LHCN-M2 (cell line): ENCODE results near the gene IBTK. TPM values are rescaled to one million over a fixed set of nuclear protein-coding genes. Genes with fewer than 3 reads are reported as not detected.
"Not testable (repeated sequence)": the region's sequence is repeated elsewhere in the genome, so short reads cannot be mapped to it uniquely, and the experiment has no call there.

Experiments used
- DNase-seq: peaks from one replicate; pipeline ENCODE4 v3.0.0-alpha.2; 2012; ENCODE audit warnings: low read depth
- total RNA-seq: library from RNA; depleted of rRNA; stranded (reverse); fragments of >200 nt; gene quantifications from 2 replicates; pipeline ENCODE4 v1.2.3, GENCODE V29; 2014

Gene IBTK
- total RNA-seq, 1 experiment from 2014 or later: 35.8 TPM

GRCh38 chr6:82248273-82248735 is 760 bp upstream of the IBTK start:
- DNase-seq: peak; percentile 6

- DNase-seq: peak; percentile 59
These were observed 591 bp downstream of the IBTK start for GRCh38 chr6:82246802-82247504.

- no peak for DNase-seq
These were observed 1.2 kb downstream of the IBTK start for GRCh38 chr6:82246370-82246769.

DNA sequence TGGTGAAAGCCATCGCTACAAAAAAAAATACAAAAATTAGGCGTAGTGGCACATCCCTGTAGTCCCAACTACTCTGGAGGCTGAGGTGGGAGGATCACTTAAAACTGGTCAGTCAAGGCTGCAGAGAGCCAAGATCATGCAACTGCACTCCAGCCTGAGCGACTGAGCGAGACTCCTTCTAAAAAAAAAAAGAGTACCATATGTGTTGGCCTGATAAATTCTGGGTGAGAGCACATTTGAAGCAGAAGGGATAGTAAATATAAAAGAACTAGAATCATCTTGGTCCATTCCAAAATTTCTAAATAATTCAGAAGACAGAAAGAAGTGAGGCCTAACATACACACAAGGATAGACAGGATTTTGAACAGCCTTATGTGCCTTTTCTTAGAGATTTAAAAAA is 2.2 kb downstream of the IBTK start:
- DNase-seq: no peak

DNA sequence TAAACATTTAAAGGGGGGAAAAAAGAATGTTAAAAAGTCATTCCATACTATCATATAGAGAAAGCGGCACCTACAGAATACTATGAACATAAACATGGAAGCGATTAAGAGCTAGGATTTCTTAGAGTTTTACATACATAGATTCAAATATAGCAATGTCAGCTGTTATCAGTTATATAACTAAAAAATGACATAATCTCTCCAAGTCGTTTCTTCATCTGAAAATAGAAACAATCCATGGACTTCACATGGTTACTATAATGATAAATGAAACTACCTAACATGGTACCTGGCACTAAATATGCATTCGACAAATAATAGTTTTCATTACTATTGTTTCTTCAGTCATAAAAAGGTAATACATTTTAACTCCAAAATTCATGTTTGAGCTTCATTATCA is 3.7 kb downstream of the IBTK start:
- DNase-seq: no peak

DNA sequence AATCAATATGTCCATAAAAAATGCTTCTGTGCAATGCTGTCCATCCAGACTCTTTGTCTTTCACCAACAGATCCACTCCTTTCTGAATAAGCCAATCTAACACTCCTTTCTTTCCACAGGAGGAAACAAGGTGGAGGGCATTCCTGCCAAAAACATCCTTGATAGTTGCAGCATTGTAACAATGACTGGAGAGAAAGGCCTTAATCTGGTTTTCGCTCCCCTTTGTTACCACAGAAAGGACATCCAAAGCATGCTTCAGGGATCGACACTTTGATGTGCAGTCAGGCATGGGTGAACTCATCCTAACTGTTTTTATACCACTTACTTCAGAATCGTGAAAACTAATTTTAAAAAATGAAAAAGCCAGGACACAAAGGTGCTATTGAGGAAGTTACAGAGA is 7.4 kb downstream of the IBTK start:
- DNase-seq: no peak

DNA sequence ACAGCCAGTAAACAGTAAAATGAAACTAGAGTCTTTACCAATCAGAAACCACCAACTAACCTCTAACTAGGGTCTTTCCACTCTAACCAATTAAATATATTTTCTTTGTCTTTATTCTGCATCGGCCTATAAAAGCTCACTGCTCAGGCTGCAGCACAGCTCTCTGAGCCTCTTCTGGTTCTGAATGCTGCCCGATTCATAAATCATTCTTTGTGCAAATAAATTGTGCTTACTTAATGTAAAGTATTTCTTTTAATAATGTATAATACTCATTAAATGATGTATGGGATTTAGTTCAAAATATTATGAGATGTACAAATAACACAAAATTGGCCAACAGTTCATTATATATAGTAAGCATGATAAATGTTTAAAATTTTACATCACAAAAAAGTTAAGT is 7.9 kb downstream of the IBTK start:
- no peak for DNase-seq

- peak; percentile 12 for DNase-seq
These were observed 10.5 kb downstream of the IBTK start for GRCh38 chr6:82237013-82237412.

GRCh38 chr6:82227770-82228169 is 19.8 kb downstream of the IBTK start:
- DNase-seq: no peak

- DNase-seq: no peak
These were observed 27.4 kb downstream of the IBTK start for GRCh38 chr6:82220167-82220566.

GRCh38 chr6:82217018-82217586 is 30.4 kb downstream of the IBTK start:
- no peak for DNase-seq

DNA sequence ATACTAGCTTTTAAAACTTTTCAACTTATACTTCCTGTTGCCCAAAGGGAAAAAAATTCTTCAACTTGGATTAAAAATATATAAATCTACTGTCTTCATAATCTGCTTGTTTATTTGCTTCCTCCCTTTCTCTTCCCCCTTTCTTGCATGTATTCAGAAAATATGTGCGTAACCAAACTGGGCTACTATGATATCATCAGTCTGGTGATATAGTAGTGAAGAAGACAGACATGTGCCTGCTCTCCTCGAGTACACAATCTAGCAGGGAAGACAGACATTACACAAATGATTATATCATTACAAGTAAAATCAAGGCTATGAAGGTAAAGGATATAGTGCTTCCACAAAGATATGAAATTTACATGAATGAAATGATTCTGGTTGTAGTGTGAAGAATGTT is 31.0 kb downstream of the IBTK start:
- DNase-seq: no peak

- no peak for DNase-seq
These were observed 36.2 kb downstream of the IBTK start for GRCh38 chr6:82211326-82211725.

- peak; percentile 10 for DNase-seq
These were observed 38.6 kb downstream of the IBTK start for GRCh38 chr6:82208913-82209312.

GRCh38 chr6:82205930-82206392 is 41.6 kb downstream of the IBTK start:
- DNase-seq: peak; percentile 65

GRCh38 chr6:82204020-82204419 is 43.5 kb downstream of the IBTK start:
- no peak for DNase-seq

DNA sequence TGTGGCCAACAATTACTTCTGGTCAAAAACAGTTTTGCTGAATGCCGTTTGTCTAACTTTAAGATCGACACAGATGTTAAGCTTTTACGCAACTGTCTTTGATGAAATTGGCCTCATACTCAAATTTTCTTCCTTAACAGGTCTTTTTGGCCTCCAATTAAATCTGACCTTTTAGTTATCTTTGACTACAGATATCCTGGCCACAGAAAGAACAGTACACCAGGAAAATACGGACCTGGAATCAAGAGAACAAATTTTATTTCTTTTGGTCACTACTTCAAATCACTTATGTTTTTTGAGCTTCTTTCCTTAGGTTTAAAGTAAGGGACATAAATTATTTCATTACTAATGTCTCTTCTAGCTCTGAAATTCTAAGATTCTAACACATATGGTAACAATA is 49.8 kb downstream of the IBTK start:
- DNase-seq: no peak

DNA sequence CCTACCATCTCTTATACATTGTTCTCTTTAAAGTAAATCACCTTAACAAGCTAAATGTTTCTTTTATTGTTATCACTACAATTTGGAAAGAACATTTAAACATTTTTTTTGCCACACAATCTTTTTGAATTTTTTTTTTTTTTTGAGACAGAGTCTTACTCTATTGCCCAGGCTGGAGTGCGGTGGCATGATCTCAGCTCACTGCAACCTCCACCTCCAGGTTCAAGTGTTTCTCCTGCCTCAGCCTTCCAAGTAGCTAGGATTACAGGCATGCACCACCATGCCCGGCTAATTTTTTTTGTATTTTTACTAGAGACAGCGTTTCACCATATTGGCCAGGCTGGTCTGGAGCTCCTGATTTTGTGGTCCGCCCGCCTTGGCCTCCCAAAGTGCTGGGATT is 50.3 kb downstream of the IBTK start:
- not testable (repeated sequence) for DNase-seq

- DNase-seq: no peak
These were observed 51.4 kb downstream of the IBTK start for GRCh38 chr6:82196161-82196560.

DNA sequence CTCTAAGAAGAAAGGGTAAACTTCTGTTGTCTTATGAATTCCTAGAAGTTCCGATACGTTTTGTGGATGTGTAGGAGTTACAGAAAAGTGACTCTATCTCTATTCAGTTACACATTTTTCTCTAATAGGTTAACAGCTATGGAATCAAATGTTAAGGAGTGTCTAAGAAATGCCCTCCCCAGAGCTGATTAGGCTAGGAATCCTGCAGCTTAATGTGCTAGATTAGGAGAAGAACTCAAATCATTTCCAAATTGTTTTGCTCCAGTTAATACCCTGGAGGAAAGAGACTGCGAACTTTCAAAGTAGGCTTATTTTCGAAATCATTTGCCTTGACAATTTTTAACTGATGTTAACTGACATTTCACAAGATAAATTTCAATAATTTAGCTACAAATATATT is 51.9 kb downstream of the IBTK start:
- DNase-seq: no peak

DNA sequence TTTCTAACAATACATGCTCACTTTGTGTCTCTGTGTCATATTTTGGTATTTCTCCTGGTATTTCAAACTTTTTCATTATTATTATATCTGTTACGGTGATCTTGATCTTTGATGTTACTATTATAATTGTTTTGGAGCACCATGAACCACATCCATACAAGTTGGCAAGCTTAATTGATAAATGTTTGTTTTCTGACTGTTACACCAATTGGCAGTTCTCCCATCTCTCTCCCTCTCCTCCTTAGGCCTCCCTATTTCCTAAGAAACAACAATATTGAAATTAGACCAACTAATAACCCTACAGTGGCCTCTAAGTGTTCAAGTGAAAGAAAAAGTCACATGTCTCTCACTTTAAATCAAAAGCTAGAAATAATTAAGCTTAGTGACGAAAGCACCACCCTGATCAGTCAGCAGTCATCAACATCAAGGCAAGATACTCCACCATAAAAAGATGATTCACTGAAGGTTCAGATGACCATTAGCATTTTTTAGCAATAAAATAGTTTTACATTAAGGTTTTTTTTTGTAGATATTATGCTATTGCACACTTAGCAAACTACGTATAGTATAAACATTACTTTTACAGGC is 61.5 kb downstream of the IBTK start:
- no peak for DNase-seq

DNA sequence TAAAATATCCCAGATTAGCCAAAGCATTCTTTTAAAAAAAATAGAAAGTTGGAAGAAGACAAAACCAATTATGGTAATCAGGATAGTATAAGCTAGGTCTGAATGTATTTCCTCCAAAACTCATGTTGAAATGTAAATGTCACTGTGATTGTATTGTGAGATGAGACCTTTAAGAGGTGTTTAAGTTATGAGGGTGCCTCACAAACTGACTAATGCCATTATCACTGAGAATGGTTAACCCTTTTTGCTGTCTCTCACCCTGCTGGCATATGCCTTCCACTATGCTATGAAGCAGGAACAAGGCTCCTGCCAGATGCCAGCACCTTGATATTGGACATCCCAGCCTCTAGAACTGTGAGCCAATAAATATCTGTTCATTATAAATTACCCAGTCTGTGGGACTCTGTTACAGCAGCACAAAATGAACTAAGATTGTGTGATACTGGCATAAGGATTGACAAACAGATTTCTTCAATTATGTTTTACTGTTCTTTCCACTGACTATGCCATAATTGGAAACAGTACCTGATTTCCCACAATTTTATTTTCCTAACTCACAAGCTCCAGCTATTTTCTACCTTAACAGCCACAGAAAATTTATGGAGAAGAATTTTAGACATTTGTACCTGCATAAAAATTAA is 63.8 kb downstream of the IBTK start:
- no peak for DNase-seq

DNA sequence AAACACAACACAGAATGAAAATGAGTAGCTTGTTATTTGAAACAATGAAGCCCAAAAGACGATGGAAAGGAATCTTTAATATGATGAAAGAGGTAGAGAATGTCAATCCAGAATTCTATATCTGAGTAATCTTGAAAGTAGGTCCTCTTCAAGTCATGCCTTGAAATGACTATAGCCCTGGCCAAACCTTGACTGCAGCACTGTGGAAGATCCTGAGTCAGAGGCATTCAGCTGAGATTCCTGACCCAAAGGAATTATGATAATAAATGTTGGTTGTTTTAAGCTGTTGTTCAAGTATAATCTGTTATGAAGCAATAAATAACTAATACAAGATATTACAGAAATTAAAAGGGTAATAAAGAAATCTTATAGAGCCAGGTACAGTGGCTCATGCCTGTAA is 64.8 kb downstream of the IBTK start:
- peak; percentile 27 for DNase-seq
